Hair follicle dermal papilla cell (primary cell): ENCODE results near the gene DACT3. TPM values are rescaled to one million over a fixed set of nuclear protein-coding genes. Genes with fewer than 3 reads are reported as not detected.

ENCODE experiments used
- small RNA-seq: library from RNA; depleted of rRNA; stranded (forward); fragments of <200 nt; gene quantifications from one replicate; pipeline ENCODE3, GENCODE V24; 2012
- total RNA-seq: library from RNA; depleted of rRNA; stranded (reverse); fragments of >200 nt; gene quantifications from 2 replicates; pipeline ENCODE4 v1.2.3, GENCODE V29; 2012

The DACT3 gene
- total RNA-seq: 9.7 and 10.7 TPM in 2 replicates

GRCh38 chr19:46661020-46661731, at the start of gene DACT3:
Gene DACT3, minus strand, starts transcription at chr19:46661182. Its CDS starts 118 bp downstream, at chr19:46661064.

GRCh38 chr19:46635920-46636761, 24.8 kb downstream of the DACT3 start, which contains the start of gene GNG8:
Gene GNG8, minus strand, starts transcription at chr19:46636202. Its CDS starts 1,520 bp downstream, at chr19:46634682.

GRCh38 chr19:46624958-46625661, 35.9 kb downstream of the DACT3 start, which contains the start of gene PTGIR:
Gene PTGIR, minus strand, starts transcription at chr19:46625089. Its CDS starts 864 bp downstream, at chr19:46624225.

GRCh38 chr19:46601318-46602224, 59.4 kb downstream of the DACT3 start, which contains the start of gene CALM3:
Gene CALM3, plus strand, starts transcription at chr19:46601330. Its CDS starts 105 bp downstream, at chr19:46601435.

Small RNA genes within 50 kb of the gene (small RNA-seq; reads per million reads assigned to genes)
- gene MIR320E (not detected), gene RN7SL364P (not detected)

Other genes with a start within 250 kb of the DACT3 start
- gene CCDC8, start 247.6 kb downstream of the DACT3 start, total RNA-seq: 12.8 and 27.4 TPM in 2 replicates
- not detected in 2 replicates for gene PNMA8C, start 232.2 kb downstream of the DACT3 start, total RNA-seq
- 0.36 and 8.9 TPM in 2 replicates for gene PNMA8A, start 189.6 kb downstream of the DACT3 start, total RNA-seq
- gene PNMA8B, start 165.3 kb downstream of the DACT3 start, total RNA-seq: 1.1 and 2.9 TPM in 2 replicates
- 195 and 218 TPM in 2 replicates for gene CALM3, start 59.9 kb downstream of the DACT3 start, total RNA-seq
- 6.7 and 11.8 TPM in 2 replicates for gene PTGIR, start 36.1 kb downstream of the DACT3 start, total RNA-seq
- not detected in 2 replicates for gene GNG8, start 25.0 kb downstream of the DACT3 start, total RNA-seq
- gene PRKD2, start 55.9 kb upstream of the DACT3 start, total RNA-seq: 12.2 and 12.6 TPM in 2 replicates
- gene FKRP, start 84.9 kb upstream of the DACT3 start, total RNA-seq: 29.5 TPM in 2 replicates
- 83.5 and 94.1 TPM in 2 replicates for gene STRN4, start 85.3 kb upstream of the DACT3 start, total RNA-seq
- gene SLC1A5, start 127.4 kb upstream of the DACT3 start, total RNA-seq: 250 and 297 TPM in 2 replicates
- gene AP2S1, start 189.7 kb upstream of the DACT3 start, total RNA-seq: 79.3 and 93.9 TPM in 2 replicates
- 59.6 and 66.0 TPM in 2 replicates for gene ARHGAP35, start 199.8 kb upstream of the DACT3 start, total RNA-seq